HG02973 (cell line): ENCODE results near the gene RBM33.
"Not testable (repeated sequence)": the region's sequence is repeated elsewhere in the genome, so short reads cannot be mapped to it uniquely, and the experiment has no call there.

Experiments used
- ATAC-seq: cut with Tn5 transposase; IDR thresholded peaks from one replicate; pipeline ENCODE4 v1.9.1; 2021; ENCODE audit warnings: moderate library complexity; ENCODE audit not compliant: unreplicated experiment

Gene RBM33

DNA sequence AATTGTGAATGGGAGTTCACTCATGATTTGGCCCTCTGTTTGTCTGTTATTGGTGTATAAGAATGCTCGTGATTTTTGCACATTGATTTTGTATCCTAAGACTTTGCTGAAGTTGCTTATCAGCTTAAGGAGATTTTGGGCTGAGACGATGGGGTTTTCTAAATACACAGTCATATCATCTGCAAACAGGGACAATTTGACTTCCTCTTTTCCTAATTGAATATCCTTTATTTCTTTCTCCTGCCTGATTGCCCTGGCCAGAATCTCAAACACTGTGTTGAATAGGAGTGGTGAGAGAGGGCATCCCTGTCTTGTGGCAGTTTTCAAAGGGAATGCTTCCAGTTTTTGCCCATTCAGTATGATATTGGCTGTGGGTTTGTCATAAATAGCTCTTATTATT is 43.8 kb downstream of the RBM33 start:
- ATAC-seq, result not testable (repeated sequence)

- ATAC-seq, result not testable (repeated sequence)
These were observed 46.2 kb downstream of the RBM33 start for GRCh38 chr7:155690655-155691054.

GRCh38 chr7:155692317-155692716 is 47.9 kb downstream of the RBM33 start:
- ATAC-seq, result no peak

DNA sequence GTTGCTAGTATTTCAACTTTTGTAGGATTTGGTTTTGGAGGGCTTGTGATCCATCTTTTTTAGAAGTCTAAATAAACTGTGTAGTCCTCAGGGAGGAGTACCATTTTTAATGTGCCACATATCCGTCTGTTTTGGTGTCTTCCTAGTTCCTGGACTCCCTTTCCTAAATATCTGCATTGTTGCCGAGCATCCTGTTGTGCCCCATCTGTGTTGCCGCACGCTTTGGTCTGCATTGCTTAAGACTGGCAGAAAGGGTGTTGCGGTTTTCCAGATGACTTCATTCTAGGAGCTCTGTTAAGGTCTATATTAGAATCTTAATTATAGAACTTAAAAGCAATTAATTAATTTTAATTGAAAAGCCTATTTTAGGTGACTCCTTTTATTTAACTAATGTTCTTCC is 49.4 kb downstream of the RBM33 start:
- no peak for ATAC-seq

DNA sequence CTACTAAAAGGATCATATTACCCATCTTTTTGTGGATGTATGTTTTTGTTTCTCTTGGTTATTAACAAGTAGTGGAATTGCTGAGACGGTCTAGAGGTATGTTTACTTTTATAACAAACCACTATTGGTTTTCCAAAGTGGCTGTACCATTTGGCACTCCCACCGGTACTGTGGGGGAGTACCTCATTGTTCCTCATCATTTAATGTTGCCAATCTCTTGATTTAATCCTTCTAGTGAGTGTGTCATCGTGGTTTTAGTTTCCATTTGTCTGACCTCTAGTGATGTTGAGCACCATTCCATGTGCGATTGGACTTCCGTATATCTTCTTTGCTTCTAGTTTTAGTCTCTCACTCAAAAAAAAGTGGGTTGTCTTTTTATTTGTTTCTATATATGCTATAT is 50.4 kb downstream of the RBM33 start:
- no peak for ATAC-seq

- ATAC-seq, result no peak
These were observed 52.3 kb downstream of the RBM33 start for GRCh38 chr7:155696747-155697146.

DNA sequence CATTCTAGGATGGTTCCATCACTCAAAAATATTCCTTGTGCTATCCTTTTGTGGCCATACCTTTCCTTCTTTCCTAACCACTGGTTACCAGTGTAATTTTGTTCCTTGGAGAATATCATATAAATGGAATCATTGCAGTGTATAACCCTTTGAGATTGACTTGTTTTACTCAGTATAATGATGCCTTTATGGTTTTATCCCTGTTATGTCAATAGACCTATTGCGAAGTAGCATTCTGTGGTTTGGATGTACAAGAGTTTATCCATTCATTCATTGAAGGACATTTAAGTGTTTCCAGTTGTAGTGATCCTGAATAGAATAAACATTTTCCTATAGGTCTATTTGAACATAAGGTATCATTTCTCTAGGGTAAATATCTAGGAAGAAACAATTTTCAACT is 54.2 kb downstream of the RBM33 start:
- no peak for ATAC-seq

- ATAC-seq, result no peak
These were observed 54.7 kb downstream of the RBM33 start for GRCh38 chr7:155699180-155699579.

DNA sequence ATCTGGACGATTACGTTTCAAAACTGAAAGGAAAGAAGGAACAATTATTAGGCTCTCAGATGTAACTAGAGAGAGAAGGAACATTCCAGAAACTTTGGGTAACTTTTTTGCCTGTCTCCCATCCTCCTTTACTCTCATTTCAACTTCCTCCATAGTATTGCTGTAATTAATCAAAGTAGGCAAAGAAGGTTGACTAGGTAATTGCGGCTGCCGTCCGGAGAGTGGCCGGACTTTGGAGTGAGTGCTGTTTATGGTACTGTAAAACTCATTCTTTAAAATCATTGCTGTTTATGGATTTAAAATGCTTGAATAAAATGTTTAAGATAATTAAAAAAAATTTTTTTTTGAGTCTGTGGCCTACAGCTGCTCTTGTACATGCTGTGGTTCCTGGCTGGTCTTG is 56.4 kb downstream of the RBM33 start:
- ATAC-seq, result no peak

DNA sequence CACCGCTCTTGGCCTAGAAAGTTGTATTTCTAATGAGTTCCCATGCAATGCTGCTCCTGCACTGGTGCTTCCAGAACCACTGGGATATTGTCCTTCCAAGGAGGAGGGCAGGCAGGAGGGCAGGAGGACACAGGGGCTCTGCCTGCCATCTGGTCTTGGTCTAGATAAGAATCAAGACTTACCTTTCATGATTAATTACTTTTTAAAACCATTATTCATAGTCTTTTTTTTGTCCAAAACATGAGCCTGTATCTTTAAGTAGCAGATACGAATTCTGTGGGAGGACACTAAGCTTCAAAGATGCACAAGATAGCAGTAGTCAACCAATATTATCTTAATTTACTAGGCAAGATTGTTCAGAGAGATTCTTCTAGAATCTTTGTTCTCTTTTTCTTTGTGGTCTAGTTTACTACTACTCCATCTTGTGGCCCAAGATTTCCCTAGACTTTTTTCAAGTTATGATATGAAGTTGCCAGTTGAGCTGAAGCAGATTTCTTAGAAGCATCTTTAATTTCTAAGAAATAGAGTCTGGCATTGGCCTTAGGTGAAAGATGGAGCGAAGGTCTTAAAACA is 57.6 kb downstream of the RBM33 start:
- no peak for ATAC-seq

DNA sequence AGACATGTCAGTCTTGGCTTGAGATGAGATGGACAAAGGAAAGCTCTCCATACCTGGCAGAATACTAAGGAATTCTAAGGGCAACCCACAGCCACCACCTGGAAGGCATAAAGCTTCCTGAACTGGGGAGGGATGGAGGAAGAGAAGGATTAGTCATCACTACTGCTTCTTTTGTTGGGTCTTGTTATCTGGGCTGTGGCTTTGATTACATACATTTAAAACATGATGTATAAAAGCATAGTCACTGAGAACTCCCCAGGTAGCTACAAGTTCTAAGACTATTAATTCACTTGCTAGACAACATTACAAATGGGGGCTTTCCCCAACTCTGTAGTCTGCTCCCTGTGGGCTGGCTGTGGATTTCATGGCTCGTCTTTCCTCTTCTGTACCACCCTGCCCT is 58.2 kb downstream of the RBM33 start:
- no peak for ATAC-seq

GRCh38 chr7:155705623-155706360 is 61.3 kb downstream of the RBM33 start:
- no peak for ATAC-seq

DNA sequence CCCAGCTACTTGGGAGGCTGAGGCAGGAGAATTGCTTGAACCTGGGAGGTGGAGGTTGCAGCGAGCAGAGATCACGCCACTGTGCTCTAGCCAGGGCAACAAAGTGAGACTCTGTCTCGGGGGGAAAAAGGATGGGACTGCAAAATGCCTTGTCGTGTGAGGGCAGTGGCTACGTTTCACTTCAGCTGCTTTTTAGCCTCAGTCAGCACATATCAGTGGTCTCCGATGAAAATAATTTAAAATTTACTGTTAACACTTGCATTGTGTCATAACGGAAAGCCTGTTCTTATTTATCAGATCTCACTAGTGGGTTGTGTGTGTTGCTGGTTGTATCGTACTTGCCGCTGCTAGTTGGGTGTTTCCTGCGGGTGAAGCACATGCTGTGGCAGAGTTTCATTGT is 61.9 kb downstream of the RBM33 start:
- no peak for ATAC-seq

GRCh38 chr7:155709453-155709852 is 65.0 kb downstream of the RBM33 start:
- ATAC-seq, result no peak

GRCh38 chr7:155710031-155710430 is 65.6 kb downstream of the RBM33 start:
- no peak for ATAC-seq

- ATAC-seq, result no peak
These were observed 66.1 kb downstream of the RBM33 start for GRCh38 chr7:155710530-155710929.

DNA sequence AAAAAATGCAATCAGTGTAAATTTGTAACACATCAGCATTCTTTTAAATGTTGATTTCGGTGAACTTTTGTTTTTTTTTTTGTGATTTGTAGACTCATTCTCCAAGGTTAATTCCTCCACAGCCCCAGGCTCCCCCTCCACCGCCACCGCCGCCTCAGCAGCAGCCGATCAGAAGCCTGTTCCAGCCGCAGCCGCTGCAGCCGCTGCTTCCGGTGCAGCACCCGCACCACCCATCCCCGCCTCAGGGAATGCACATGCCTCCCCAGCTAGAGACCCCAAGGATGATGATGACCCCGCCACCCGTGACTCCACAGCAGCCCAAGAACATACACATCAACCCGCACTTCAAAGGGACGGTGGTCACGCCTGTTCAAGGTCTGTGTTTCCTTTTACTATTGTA is 66.6 kb downstream of the RBM33 start:
- no peak for ATAC-seq

DNA sequence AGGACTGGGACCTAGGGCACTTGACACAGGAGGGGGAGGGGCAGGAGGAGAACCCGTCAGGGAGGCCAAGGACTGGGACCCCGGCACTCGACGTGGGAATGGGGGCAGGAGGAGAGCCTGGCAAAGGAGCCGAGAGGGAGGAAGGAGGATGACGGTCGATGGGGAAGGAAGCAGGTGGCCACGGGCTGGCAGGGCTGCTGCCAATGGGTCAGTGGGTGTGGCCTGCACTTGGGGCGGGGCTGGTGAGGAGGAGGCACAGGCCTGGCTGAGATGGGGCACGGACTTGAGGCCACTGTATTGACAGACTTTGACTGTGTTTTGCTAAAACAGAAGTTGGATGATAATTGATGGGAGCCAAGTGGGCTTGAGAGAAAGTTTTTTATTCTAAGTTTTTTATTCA is 68.9 kb downstream of the RBM33 start:
- no peak for ATAC-seq

- ATAC-seq, result no peak
These were observed 70.2 kb downstream of the RBM33 start for GRCh38 chr7:155714702-155715101.

- ATAC-seq, result no peak
These were observed 70.8 kb downstream of the RBM33 start for GRCh38 chr7:155715111-155715805.

GRCh38 chr7:155717010-155717744 is 72.7 kb downstream of the RBM33 start:
- no peak for ATAC-seq

GRCh38 chr7:155721056-155721455 is 76.6 kb downstream of the RBM33 start:
- ATAC-seq, result no peak
